Stimulated activated memory B cell treated with anti-CD40 and anti-IgM and Interleukin-4, amounts not matched to agents 10 μg/mL and 1 μg/mL and 100 μg/mL, for 72 hours (primary cell): Measurements from ENCODE around the gene FBXL14.
A peak's percentile ranks its signal among the peaks of the same experiment; 100 is the strongest.

ENCODE experiments used
- ATAC-seq: fragments of 150-1000 bp; cut with Tn5 transposase; 2 replicates; pipeline ENCODE4 v1.10.0; 2021
- H3K27ac Mint-ChIP-seq: one replicate; pipeline ENCODE4 v1.8.0; 2022; ENCODE audit warnings: mild to moderate bottlenecking, mixed read lengths
- H3K27me3 Mint-ChIP-seq: one replicate; pipeline ENCODE4 v1.8.0; 2022; ENCODE audit warnings: mixed read lengths
- H3K36me3 Mint-ChIP-seq: one replicate; pipeline ENCODE4 v1.8.0; 2022; ENCODE audit warnings: mixed read lengths
- H3K4me1 Mint-ChIP-seq: one replicate; pipeline ENCODE4 v1.8.0; 2022; ENCODE audit warnings: mixed read lengths
- H3K4me3 Mint-ChIP-seq: one replicate; pipeline ENCODE4 v1.8.0; 2022; ENCODE audit warnings: mild to moderate bottlenecking, moderate library complexity, mixed read lengths
- H3K9me3 Mint-ChIP-seq: one replicate; pipeline ENCODE4 v1.8.0; 2022; ENCODE audit warnings: mixed read lengths

FBXL14 gene, protein sequence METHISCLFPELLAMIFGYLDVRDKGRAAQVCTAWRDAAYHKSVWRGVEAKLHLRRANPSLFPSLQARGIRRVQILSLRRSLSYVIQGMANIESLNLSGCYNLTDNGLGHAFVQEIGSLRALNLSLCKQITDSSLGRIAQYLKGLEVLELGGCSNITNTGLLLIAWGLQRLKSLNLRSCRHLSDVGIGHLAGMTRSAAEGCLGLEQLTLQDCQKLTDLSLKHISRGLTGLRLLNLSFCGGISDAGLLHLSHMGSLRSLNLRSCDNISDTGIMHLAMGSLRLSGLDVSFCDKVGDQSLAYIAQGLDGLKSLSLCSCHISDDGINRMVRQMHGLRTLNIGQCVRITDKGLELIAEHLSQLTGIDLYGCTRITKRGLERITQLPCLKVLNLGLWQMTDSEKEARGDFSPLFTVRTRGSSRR

DNA sequence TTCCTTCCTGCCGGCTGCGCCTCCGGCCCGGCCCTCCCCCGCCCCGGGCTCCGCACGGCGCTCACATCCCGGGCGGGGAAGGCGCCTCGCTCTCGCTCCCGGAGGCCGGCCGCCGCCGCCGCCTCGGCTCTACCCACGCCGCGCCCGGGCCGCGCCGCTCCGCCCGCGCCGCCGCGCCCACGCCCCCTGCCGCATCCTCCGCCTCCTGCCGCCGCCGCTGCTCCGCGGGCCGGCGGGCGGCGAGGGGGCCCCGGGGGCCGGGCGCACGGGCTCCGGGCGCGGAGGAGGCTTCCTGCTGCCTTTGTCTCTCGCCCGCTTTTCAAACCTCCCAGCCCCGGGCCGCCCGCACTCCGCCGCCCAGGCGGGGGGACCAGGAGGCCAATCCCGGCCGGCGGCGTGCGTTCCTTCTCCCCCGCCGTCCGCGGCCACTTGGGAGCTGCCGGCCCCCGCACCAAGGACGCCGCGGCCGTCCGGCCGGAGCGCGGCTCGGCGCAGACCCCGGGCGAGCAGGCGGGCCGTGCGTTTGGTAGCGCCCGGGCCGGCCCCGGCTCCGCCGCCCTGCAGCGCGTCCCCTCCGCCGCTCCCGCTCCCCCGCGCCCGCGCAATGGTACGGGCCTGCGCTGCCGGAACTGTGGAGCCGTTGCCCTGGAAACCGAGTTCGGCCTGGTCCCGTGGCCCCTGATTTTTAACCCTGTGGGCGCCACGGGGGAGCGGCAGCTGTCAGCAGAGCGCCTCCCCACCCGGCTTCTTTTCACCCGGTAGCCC, at the start of gene FBXL14:
Gene FBXL14, minus strand, starts transcription at position 321 of the 765 bp plus-strand sequence. CDS start 515 bp downstream, outside the sequence.
- peak within 1 kb of the TSS; percentile 89 for H3K27ac Mint-ChIP-seq
- H3K4me1 Mint-ChIP-seq, result peaks cover 51% of the 10 kb centered on the region
- ATAC-seq, result peak; percentile 85
- no peaks in the 10 kb centered on the region for H3K9me3 Mint-ChIP-seq
- peak within 1 kb of the TSS; percentile 92 for H3K4me3 Mint-ChIP-seq
- H3K36me3 Mint-ChIP-seq, result peaks cover 16% of the 10 kb centered on the region
- H3K27me3 Mint-ChIP-seq, result no peaks in the 10 kb centered on the region

DNA sequence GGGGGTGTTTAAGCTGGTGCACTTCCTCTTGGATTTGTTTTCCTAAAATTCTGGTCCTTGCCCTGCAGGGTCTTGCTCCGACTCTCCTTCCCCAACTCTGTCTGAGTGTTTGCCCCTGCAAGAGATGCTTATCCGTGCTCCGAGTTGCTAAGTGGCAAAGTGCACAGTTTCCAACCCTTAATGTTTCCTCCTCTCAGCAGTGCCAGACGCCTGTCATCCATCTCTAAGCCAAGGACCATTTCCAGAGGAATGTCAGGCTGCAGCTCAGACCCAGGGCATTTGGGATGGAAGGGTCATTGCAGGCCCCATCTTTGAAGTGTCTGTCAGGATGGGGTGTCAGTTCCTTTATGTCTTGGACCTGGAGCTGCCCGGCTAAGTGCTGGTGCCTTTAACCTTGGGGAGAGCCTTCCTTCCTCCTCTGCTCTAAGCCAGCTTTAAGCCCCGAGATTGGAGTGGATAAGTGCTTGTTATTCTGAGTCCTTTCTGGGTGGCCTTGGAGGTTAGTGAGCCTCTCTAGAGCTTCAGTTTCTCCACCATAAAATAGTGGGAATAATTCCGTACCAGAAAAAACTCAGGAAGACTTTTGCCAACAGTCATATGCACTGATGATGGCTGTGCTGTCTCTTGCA, 49.6 kb upstream of the FBXL14 start:
- no peaks in the 10 kb centered on the region for H3K9me3 Mint-ChIP-seq
- peaks cover 44% of the 10 kb centered on the region for H3K27me3 Mint-ChIP-seq
- peaks cover 11% of the 10 kb centered on the region for H3K36me3 Mint-ChIP-seq
- peaks cover 27% of the 10 kb centered on the region for H3K4me1 Mint-ChIP-seq
- ATAC-seq, result no peak
- no peak overlapping the region for H3K4me3 Mint-ChIP-seq
- no peak overlapping the region for H3K27ac Mint-ChIP-seq

DNA sequence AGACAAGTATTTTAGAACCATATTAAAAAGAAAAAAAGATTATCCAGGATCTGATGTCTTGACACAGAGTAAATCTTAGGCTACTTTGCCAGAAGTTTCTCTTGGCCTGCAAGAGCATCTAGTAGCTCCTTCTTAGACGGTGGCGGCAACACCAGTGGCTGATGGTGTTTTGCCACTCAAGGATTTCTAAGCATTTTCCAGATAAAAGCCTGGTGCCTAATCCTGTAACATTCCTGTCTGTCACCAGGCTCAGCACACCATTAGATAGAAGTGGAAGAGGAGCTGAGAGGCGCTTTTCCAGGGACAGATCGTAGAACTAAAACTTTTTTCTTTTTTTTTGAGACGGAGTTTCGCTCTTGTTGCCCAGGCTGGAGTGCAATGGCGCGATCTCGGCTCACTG, 48.7 kb upstream of the FBXL14 start:
- peaks cover 35% of the 10 kb centered on the region for H3K27me3 Mint-ChIP-seq
- no peak for ATAC-seq
- H3K4me1 Mint-ChIP-seq, result peaks cover 27% of the 10 kb centered on the region
- H3K27ac Mint-ChIP-seq, result no peak overlapping the region
- peaks cover 11% of the 10 kb centered on the region for H3K36me3 Mint-ChIP-seq
- no peak overlapping the region for H3K4me3 Mint-ChIP-seq
- H3K9me3 Mint-ChIP-seq, result no peaks in the 10 kb centered on the region

DNA sequence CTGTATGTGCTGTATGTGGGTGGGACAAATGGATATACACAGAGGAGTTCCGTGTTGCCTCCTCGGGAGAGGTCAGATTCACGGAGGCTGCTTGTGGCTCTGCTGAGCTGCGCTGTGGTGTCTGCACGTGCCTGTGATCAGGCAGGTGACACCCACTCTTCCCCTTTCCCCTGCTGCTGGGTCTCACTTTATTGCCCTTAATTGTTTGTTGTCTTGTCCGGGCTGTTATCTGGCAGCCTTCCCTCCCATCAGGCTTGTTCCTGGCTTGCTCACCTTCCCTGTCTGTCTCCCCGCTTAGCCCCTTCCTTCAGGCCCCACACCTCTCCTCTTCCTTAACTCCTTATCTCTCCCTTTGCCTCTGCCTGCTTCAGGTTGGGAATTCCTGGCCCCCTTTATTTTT, 48.1 kb upstream of the FBXL14 start:
- Mint-ChIP-seq H3K27me3 (peaks cover 30% of the 10 kb centered on the region), H3K4me3 (no peak overlapping the region), H3K9me3 (no peaks in the 10 kb centered on the region), H3K4me1 (peaks cover 23% of the 10 kb centered on the region), H3K36me3 (peaks cover 11% of the 10 kb centered on the region), H3K27ac (no peak overlapping the region)
- no peak for ATAC-seq

DNA sequence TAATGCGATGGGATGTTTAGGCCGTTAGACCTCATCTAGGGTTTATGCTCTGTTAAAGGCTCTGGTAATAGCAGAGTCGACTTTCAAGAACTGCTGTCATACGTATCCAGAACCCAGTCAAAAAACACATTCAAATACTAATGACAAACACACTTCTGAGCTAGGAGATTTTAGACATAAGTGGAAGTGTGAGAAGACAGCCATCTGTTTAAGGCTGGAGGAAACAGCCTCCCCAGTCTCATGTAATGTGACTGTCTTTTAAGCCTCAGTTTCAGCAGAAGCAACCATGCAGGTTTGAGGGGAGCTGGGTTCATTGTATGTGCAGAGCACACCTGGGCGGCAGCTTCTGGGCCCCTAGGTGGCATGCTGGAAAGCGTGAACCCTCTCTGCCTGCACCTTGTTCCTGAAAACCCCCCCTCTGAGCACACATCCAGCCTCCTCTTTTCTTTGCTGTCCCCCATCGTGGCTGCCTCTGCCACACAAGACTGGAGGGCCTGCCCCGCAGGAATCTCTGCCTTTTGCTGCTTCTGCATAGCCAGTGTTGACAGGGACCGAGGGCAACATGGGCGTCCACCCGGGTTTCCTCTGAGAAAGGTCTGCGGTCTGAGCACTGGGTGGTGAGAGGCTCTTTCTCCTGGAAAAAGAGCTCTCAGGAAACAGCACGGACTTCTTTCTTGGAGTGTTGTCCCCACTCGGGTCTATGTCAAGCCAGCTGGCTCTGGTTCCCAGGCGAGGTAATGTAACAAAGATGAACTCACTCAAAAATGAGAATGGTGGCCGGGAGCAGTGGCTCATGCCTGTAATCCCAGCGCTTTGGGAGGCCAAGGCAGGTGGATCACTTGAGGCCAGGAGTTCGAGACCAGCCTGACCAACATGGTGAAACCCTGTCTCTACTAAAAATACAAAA, 46.2 kb upstream of the FBXL14 start:
- Mint-ChIP-seq H3K4me3 (no peak overlapping the region), H3K27me3 (peaks cover 23% of the 10 kb centered on the region), H3K9me3 (no peaks in the 10 kb centered on the region), H3K27ac (no peak overlapping the region), H3K36me3 (peaks cover 8% of the 10 kb centered on the region), H3K4me1 (peaks cover 7% of the 10 kb centered on the region)
- ATAC-seq, result no peak

DNA sequence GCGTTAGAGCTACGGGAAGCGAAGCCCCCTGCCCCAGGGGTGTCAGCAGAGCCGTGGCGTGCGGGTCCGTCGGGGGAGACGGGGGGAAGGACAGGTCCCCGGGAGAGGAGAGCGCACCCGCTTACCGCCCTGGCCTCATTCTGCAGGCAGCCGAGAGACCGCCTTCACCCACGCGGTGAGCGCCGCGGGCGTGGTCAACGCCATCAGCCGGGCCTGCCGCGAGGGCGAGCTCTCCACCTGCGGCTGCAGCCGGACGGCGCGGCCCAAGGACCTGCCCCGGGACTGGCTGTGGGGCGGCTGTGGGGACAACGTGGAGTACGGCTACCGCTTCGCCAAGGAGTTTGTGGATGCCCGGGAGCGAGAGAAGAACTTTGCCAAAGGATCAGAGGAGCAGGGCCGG, 45.2 kb upstream of the FBXL14 start:
- H3K36me3 Mint-ChIP-seq, result peaks cover 4% of the 10 kb centered on the region
- H3K4me3 Mint-ChIP-seq, result no peak overlapping the region
- peaks cover 21% of the 10 kb centered on the region for H3K27me3 Mint-ChIP-seq
- no peaks in the 10 kb centered on the region for H3K9me3 Mint-ChIP-seq
- H3K27ac Mint-ChIP-seq, result no peak overlapping the region
- ATAC-seq, result peak; percentile 55
- H3K4me1 Mint-ChIP-seq, result peaks cover 6% of the 10 kb centered on the region

DNA sequence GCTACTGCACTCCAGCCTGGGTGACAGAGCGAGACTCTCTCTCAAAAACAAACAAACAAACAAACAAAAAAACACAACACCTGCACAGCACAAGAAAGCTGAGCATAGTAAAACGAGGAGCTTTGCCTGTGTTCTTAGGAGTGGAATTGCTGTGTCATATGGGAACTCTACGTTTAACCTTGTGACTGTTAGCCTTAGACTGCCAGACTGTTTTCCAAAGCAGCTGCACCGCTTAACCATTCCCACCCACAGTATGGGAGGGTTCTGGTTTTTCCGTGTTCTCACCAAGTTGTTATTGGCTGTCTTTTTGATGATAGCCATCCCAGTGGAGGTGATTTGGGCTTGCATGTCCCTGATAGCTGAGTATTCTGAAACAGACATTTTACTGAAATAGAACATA, 43.8 kb upstream of the FBXL14 start:
- ATAC-seq, result no peak
- H3K27ac Mint-ChIP-seq, result no peak overlapping the region
- no peaks in the 10 kb centered on the region for H3K9me3 Mint-ChIP-seq
- peaks cover 4% of the 10 kb centered on the region for H3K36me3 Mint-ChIP-seq
- H3K27me3 Mint-ChIP-seq, result peaks cover 30% of the 10 kb centered on the region
- H3K4me1 Mint-ChIP-seq, result peaks cover 10% of the 10 kb centered on the region
- no peak overlapping the region for H3K4me3 Mint-ChIP-seq

DNA sequence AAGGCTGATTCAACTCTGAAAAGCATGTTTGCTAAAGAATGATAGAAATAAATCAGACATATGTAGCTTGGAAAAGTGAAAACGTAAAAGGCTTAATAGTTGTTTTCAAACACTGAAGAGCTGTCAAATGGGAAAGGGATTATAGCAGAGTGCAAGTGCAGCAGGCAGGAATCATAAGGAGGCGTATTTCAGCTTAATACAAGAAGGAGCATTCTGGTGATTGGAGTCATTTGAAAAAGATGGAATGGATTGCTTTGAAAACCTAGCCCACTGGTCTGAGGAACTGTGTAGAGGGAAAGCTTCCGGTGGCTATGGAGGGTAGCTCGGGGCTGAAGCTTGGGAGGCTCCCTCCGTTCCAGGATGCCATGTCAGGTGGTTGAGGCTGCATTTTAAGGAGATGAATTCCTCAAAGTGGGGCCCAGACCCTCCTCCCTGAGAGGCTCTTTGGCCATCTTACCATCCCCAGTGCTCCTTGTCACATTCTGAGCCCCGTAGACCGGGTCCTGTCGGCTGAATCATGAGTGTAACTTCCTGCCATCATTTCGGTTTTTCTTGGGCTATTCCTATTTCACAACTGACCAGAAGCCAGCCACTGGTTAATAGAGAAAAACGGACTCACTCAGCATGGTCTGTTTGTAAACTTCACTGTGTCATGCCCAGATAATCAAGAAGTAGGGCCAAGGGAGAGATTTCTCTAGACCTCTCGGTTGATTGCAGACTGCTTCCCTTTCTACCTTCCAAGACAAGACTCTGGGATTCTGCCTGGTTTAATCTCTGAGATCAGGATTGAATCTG, 41.1 kb upstream of the FBXL14 start:
- no peaks in the 10 kb centered on the region for H3K9me3 Mint-ChIP-seq
- H3K4me1 Mint-ChIP-seq, result peaks cover 21% of the 10 kb centered on the region
- H3K4me3 Mint-ChIP-seq, result no peak overlapping the region
- no peak for ATAC-seq
- H3K27ac Mint-ChIP-seq, result no peak overlapping the region
- peaks cover 46% of the 10 kb centered on the region for H3K27me3 Mint-ChIP-seq
- H3K36me3 Mint-ChIP-seq, result peaks cover 4% of the 10 kb centered on the region

DNA sequence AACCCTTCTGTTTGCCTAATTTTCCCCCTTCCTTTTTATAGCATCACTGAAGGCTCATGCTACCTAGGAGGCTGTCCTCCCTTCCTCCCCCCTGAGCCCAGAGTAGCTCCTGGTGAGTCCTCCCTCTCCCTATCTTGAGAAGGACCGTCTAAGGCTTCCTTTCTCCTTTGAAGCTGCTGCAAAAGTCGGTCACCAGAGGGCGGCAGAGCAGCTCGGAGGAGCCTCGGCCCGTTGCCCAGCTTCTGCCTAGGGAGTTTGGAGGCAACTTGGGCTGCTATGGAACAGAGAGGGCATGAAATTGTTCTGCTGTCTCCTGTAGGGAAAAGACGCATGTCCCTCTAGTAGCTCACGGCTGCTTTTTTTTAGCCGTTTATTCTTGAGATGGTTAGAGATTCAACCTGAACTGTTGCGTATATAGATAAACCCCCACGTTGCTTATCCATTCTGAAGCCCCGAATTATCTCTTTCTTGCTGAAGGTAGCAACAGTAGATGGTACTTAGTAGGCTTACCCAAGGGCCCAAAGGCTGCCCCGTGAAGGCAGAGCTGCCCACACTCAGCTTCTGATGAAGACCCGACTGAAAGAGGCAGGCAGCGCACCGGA, 40.3 kb upstream of the FBXL14 start:
- Mint-ChIP-seq H3K36me3 (no peaks in the 10 kb centered on the region), H3K9me3 (no peaks in the 10 kb centered on the region), H3K4me3 (no peak overlapping the region), H3K27me3 (peaks cover 55% of the 10 kb centered on the region), H3K27ac (no peak overlapping the region), H3K4me1 (peaks cover 29% of the 10 kb centered on the region)
- no peak for ATAC-seq

DNA sequence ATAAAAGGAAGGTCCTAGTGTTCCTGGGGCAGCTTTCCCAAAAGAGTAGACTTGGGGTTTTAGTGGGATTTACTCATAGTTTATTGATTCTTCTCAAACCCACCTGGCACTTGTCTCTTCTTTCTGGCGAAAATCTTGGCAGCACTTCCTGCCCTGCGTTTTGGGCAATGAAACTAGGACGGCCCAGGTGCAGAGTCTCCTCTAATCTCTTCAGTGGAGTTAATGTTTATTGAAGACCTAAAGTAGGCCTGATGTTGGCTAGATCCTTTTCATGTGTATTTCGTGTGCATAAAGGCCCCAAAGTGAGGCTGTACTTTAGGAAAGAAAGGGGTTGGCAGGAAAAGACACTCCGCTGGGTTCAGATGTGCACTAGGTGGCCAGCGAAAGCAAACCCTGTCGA, 39.8 kb upstream of the FBXL14 start:
- H3K27ac Mint-ChIP-seq, result no peak overlapping the region
- H3K27me3 Mint-ChIP-seq, result peaks cover 60% of the 10 kb centered on the region
- H3K36me3 Mint-ChIP-seq, result no peaks in the 10 kb centered on the region
- no peak overlapping the region for H3K4me3 Mint-ChIP-seq
- peaks cover 35% of the 10 kb centered on the region for H3K4me1 Mint-ChIP-seq
- H3K9me3 Mint-ChIP-seq, result no peaks in the 10 kb centered on the region
- no peak for ATAC-seq

DNA sequence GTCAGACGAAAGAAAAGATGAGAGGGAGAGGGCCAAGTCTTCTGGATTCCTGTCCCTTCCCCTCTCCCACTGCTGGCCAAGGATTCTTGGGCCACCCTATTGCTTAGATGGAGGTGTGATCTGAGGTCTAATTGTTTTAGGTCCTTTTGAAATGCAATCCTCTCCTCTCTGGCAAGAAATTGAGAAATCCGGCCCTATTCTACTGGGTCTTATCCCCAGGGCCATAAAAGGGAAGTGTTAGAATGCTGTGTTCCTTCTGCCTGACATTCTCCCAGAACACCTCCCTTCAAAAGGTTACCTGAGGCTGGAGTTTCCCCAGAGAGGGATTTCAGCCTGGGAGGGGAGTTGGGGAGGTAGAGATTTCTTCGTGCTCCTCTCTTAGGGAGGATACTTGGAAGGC, 39.1 kb upstream of the FBXL14 start:
- Mint-ChIP-seq H3K36me3 (no peaks in the 10 kb centered on the region), H3K4me1 (peaks cover 39% of the 10 kb centered on the region), H3K4me3 (no peak overlapping the region), H3K27ac (no peak overlapping the region), H3K9me3 (no peaks in the 10 kb centered on the region), H3K27me3 (peaks cover 67% of the 10 kb centered on the region)
- ATAC-seq, result no peak

DNA sequence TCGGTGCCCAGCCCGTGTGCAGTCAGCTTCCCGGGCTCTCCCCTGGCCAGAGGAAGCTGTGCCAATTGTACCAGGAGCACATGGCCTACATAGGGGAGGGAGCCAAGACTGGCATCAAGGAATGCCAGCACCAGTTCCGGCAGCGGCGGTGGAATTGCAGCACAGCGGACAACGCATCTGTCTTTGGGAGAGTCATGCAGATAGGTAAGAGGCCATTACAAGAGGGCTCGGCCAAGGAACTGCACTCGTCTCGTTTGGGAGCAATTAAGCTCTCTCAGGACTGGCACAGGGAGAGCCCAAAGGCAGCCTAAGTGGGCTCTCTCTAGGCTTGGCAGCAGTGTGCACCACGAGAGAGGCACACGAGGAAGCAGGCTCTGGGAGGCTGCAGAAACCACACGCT, 38.3 kb upstream of the FBXL14 start:
- ATAC-seq, result no peak
- H3K9me3 Mint-ChIP-seq, result no peaks in the 10 kb centered on the region
- peaks cover 39% of the 10 kb centered on the region for H3K4me1 Mint-ChIP-seq

DNA sequence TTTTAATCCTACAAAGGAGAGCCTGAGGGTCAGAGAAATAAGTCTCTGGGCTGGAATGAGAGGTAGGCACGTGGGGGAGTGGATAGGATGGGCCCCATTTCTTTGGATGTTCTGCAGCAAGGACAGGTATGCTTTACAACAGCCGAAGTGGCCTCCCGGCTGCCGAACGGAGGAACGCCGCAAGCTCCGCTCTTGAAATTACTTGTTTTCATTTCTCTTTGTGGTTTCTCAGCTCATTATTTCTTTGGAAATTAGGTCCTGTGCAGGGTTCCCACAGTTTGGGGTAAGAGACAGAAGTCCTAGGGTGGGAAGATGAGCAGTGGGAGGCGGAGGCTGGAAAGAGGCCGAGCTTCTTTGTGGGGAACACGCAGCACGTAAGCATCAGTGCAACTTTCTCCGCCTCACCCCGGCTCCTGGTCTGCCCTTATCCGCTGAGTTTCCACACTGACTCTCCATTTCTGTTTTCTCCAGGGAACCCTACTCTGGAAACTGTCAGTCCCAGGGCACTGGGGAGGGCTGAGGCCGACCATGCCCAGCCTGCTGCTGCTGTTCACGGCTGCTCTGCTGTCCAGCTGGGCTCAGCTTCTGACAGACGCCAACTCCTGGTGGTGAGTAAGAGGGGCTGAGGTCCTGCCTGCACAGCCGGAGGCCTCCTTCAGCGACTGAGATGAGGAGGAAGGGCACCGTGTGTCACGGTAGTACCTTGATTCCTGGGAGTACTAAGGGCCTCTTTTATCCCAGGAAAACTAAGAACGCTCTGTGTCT, 36.6 kb upstream of the FBXL14 start:
- no peak overlapping the region for H3K27ac Mint-ChIP-seq
- H3K4me3 Mint-ChIP-seq, result peak overlapping the region; percentile 75
- no peak for ATAC-seq
- no peaks in the 10 kb centered on the region for H3K9me3 Mint-ChIP-seq
- H3K27me3 Mint-ChIP-seq, result peaks cover 69% of the 10 kb centered on the region
- no peaks in the 10 kb centered on the region for H3K36me3 Mint-ChIP-seq
- peaks cover 39% of the 10 kb centered on the region for H3K4me1 Mint-ChIP-seq

More for the DNA sequence above, 38.3 kb upstream of the FBXL14 start:
- Mint-ChIP-seq H3K27ac (no peak overlapping the region), H3K36me3 (no peaks in the 10 kb centered on the region), H3K4me3 (no peak overlapping the region), H3K27me3 (peaks cover 69% of the 10 kb centered on the region)
